CD14-positive monocyte (primary cell): ENCODE results near the gene HLA-A. TPM values are rescaled to one million over a fixed set of nuclear protein-coding genes. Genes with fewer than 3 reads are reported as not detected.

Experiments
- DNase-seq, 3 donors: peaks; one replicate each; pipeline ENCODE4 v3.0.0-alpha.2; 2011 to 2022
- H2AFZ ChIP-seq: 2 replicates; pipeline ENCODE4 v1.6.0; 2012; ENCODE audit warnings: mild to moderate bottlenecking, low read depth, low read length, inconsistent platforms; ENCODE audit not compliant: insufficient read depth, poor library complexity, severe bottlenecking
- H3K27ac ChIP-seq, 2 donors: 1 replicate in 1 of 2; 2 replicates in 1 of 2; pipeline ENCODE4 v1.5.1; 2012 to 2013; ENCODE audit warnings: low read length in 2 of 2, control low read depth in 1 of 2, inconsistent platforms in 1 of 2, low read depth in 1 of 2, mild to moderate bottlenecking in 1 of 2
- H3K27me3 ChIP-seq, 2 donors: one replicate each; pipeline versions ENCODE4 v1.6.0 to v1.6.1; 2011 to 2013; ENCODE audit warnings: low read length in 2 of 2; ENCODE audit not compliant: control insufficient read depth in 2 of 2, insufficient read depth in 2 of 2
- H3K36me3 ChIP-seq, 2 donors: replicated peaks in 1 of 2; 1 replicate in 1 of 2; 2 replicates in 1 of 2; pipeline versions ENCODE4 v1.5.1 to v1.6.1; 2012 to 2013; ENCODE audit warnings: low read length in 2 of 2, control low read depth in 1 of 2, inconsistent platforms in 1 of 2, mild to moderate bottlenecking in 1 of 2; ENCODE audit not compliant: insufficient read depth in 2 of 2, control insufficient read depth in 1 of 2
- H3K4me1 ChIP-seq, 2 donors: 1 replicate in 1 of 2; 2 replicates in 1 of 2; pipeline versions ENCODE4 v1.5.1 to v1.6.1; 2012 to 2013; ENCODE audit warnings: low read length in 2 of 2, control low read depth in 1 of 2, inconsistent platforms in 1 of 2, mild to moderate bottlenecking in 1 of 2, moderate library complexity in 1 of 2; ENCODE audit not compliant: insufficient read depth in 2 of 2, control insufficient read depth in 1 of 2
- H3K4me2 ChIP-seq: replicated peaks from 2 replicates; pipeline ENCODE3; 2012; ENCODE audit warnings: low read length, moderate library complexity, mild to moderate bottlenecking; ENCODE audit not compliant: poor library complexity, severe bottlenecking; ENCODE audit errors: extremely low read depth
- H3K4me3 ChIP-seq, 3 experiments: fragments of 200-600 bp in 1 of 3; sonication (generic) in 1 of 3; replicated peaks in 1 of 3; 1 replicate in 2 of 3; 2 replicates in 1 of 3; pipeline ENCODE4 v1.5.1; 2011 to 2013; ENCODE audit warnings: low read length in 3 of 3, mild to moderate bottlenecking in 3 of 3, control low read depth in 2 of 3, low read depth in 2 of 3, inconsistent platforms in 1 of 3, moderate library complexity in 1 of 3
- H3K79me2 ChIP-seq: 2 replicates; pipeline ENCODE4 v1.6.0; 2012; ENCODE audit warnings: mild to moderate bottlenecking, control low read depth, inconsistent platforms, low read length, moderate library complexity; ENCODE audit not compliant: insufficient read depth
- H3K9ac ChIP-seq: 2 replicates; pipeline ENCODE4 v1.6.0; 2017; ENCODE audit warnings: low read length, mild to moderate bottlenecking; ENCODE audit not compliant: insufficient read depth, poor library complexity, severe bottlenecking
- H3K9me3 ChIP-seq, 2 donors: replicated peaks in 1 of 2; 1 replicate in 1 of 2; 2 replicates in 1 of 2; pipeline versions ENCODE4 v1.5.1 to v1.6.1; 2012 to 2013; ENCODE audit warnings: low read length in 2 of 2, control low read depth in 1 of 2; ENCODE audit not compliant: control insufficient read depth in 1 of 2, insufficient read depth in 1 of 2
- H4K20me1 ChIP-seq: 2 replicates; pipeline ENCODE4 v1.6.0; 2012; ENCODE audit warnings: mild to moderate bottlenecking, low read length, control low read depth, moderate library complexity; ENCODE audit not compliant: insufficient read depth
- H3K27ac Mint-ChIP-seq, 7 donors: one replicate each; pipeline ENCODE4 v1.8.0; 2020; ENCODE audit warnings: mild to moderate bottlenecking in 7 of 7, mixed read lengths in 7 of 7, moderate library complexity in 6 of 7, inconsistent platforms in 2 of 7
- H3K27me3 Mint-ChIP-seq, 3 donors: one replicate each; pipeline ENCODE4 v1.8.0; 2021 to 2022; ENCODE audit warnings: low read depth in 3 of 3, mild to moderate bottlenecking in 3 of 3, mixed read lengths in 3 of 3, moderate library complexity in 3 of 3, inconsistent platforms in 1 of 3
- H3K36me3 Mint-ChIP-seq, 2 donors: one replicate each; pipeline ENCODE4 v1.8.0; 2020; ENCODE audit warnings: mixed read lengths in 2 of 2, inconsistent platforms in 1 of 2, mild to moderate bottlenecking in 1 of 2
- H3K4me1 Mint-ChIP-seq: one replicate; pipeline ENCODE4 v1.8.0; 2020; ENCODE audit warnings: mild to moderate bottlenecking, mixed read lengths
- H3K4me3 Mint-ChIP-seq, 2 donors: one replicate each; pipeline ENCODE4 v1.8.0; 2020; ENCODE audit warnings: mild to moderate bottlenecking in 2 of 2, mixed read lengths in 2 of 2, moderate library complexity in 1 of 2
- H3K9me3 Mint-ChIP-seq, 7 donors: one replicate each; pipeline ENCODE4 v1.8.0; 2020 to 2022; ENCODE audit warnings: mixed read lengths in 7 of 7, mild to moderate bottlenecking in 6 of 7, moderate library complexity in 6 of 7, inconsistent platforms in 2 of 7
- CTCF ChIP-seq: fragments of 200-600 bp; IDR thresholded peaks from one replicate; pipeline ENCODE4 v1.8.0; 2022; ENCODE audit warnings: antibody characterized with exemption, mild to moderate bottlenecking
- WGBS: methylation state at CpG from one replicate; pipeline ENCODE4 v1.1.5; 2013; ENCODE audit warnings: missing lambda C conversion rate; ENCODE audit not compliant: insufficient coverage; 5-methylcytosine and 5-hydroxymethylcytosine counted together
- intact Hi-C, 2 donors: fragments of 100-400 bp; cut with micrococcal nuclease; formaldehyde crosslinking; loops; one replicate each; pipeline versions ENCODE4 v1.15.0 to v1.15.1; 2023
- polyA plus RNA-seq, 3 donors: library from polyadenylated mRNA; depleted of rRNA in 1 of 3; unstranded in 2 of 3; stranded (reverse) in 1 of 3; fragments of 300-500 nt in 2 of 3; fragments of >200 nt in 1 of 3; fragmentation: Illumina TruSeq in 2 of 3; gene quantifications; 1 replicate in 2 of 3; 2 replicates in 1 of 3; pipeline ENCODE4 v1.2.3, GENCODE V29; 2012 to 2021

Gene HLA-A
- polyA plus RNA-seq, 3 donors: 1,518 to 2,788 (median 1,574) TPM

GRCh38 chr6:29926413-29927274, 15.7 kb upstream of the HLA-A start:
- Mint-ChIP-seq H3K9me3 (no peaks in the 10 kb centered on the region), H3K27me3 (no peaks in the 10 kb centered on the region), H3K4me3 (peak overlapping the region in 1 of 2 donors; percentile 89), H3K27ac (peak overlapping the region in 6 of 7 donors; percentile 95 to 99 (median 96)), H3K36me3 (peaks cover 6 to 8% of the 10 kb centered on the region in 2 donors), H3K4me1 (peaks cover 31% of the 10 kb centered on the region)
- H3K27ac ChIP-seq: peak overlapping the region; percentile 94 to 99
- no peaks in the 10 kb centered on the region for H3K36me3 ChIP-seq
- H3K4me1 ChIP-seq: peaks cover 23 to 29% of the 10 kb centered on the region in 2 donors
- H3K9me3 ChIP-seq: no peaks in the 10 kb centered on the region
- no peak for TF ChIP-seq CTCF
- 1% methylated on average over 76 of the region's 82 CpGs for WGBS
- peak overlapping the region; percentile 89 for H3K4me2 ChIP-seq
- no peaks in the 10 kb centered on the region for H4K20me1 ChIP-seq
- peak; percentile 83 to 90 (median 84) for DNase-seq
- H3K9ac ChIP-seq: peak overlapping the region; percentile 89
- peak overlapping the region; percentile 91 for H2AFZ ChIP-seq
- intact Hi-C loops: loop anchor here (2.0 to 10.0 kb wide), 3 partner anchors 14 to 138 kb away; partner anchors contain the start of genes POLR1H (in 1 of the 2) and PPP1R11 (in 1 of the 2)
- peak overlapping the region; percentile 63 to 93 (median 79) for H3K4me3 ChIP-seq
- no peaks in the 10 kb centered on the region for H3K27me3 ChIP-seq
- peaks cover 5% of the 10 kb centered on the region for H3K79me2 ChIP-seq

- Mint-ChIP-seq H3K4me1 (peaks cover 31% of the 10 kb centered on the region), H3K27ac (peak overlapping the region in 6 of 7 donors; percentile 88 to 98 (median 94)), H3K36me3 (peaks cover 6 to 8% of the 10 kb centered on the region in 2 donors), H3K27me3 (no peaks in the 10 kb centered on the region), H3K4me3 (peak overlapping the region in 1 of 2 donors; percentile 89), H3K9me3 (no peaks in the 10 kb centered on the region)
- peak overlapping the region; percentile 55 to 93 (median 79) for H3K4me3 ChIP-seq
- intact Hi-C loops: loop anchor here (2.0 to 10.0 kb wide), 3 partner anchors 14 to 138 kb away; partner anchors contain the start of genes POLR1H (in 1 of the 2) and PPP1R11 (in 1 of the 2)
- WGBS: 26% methylated on average over 15 of the region's 16 CpGs
- H2AFZ ChIP-seq: peak overlapping the region; percentile 91
- H3K27me3 ChIP-seq: no peaks in the 10 kb centered on the region
- DNase-seq: no peak
- H3K79me2 ChIP-seq: peaks cover 5% of the 10 kb centered on the region
- H3K4me2 ChIP-seq: peak overlapping the region; percentile 89
- peak overlapping the region; percentile 89 for H3K9ac ChIP-seq
- H3K36me3 ChIP-seq: no peaks in the 10 kb centered on the region
- no peak for TF ChIP-seq CTCF
- peaks cover 23 to 29% of the 10 kb centered on the region in 2 donors for H3K4me1 ChIP-seq
- no peaks in the 10 kb centered on the region for H3K9me3 ChIP-seq
- H3K27ac ChIP-seq: peak overlapping the region; percentile 94 to 99
- H4K20me1 ChIP-seq: no peaks in the 10 kb centered on the region
Measured at GRCh38 chr6:29927275-29927569, 15.1 kb upstream of the HLA-A start.
